ENCODE results near the gene CCDC170. TPM values are rescaled to one million over a fixed set of nuclear protein-coding genes. Genes with fewer than 3 reads are reported as not detected.

The CCDC170 gene
- total and polyA plus RNA-seq, 4 donors = 0.37 to 0.59 (median 0.45) TPM

- no peak overlapping the region for H3K9ac ChIP-seq (ENCODE audit: low read depth in 1 of 2, low read length in 2 of 2)
- no peak overlapping the region for H3K4me3 ChIP-seq (ENCODE audit: low read depth in 1 of 3, low read length in 3 of 3)
- DNase-seq (ENCODE audit: low spot score) = no peak
- H3K27me3 ChIP-seq (ENCODE audit: control insufficient read depth in 4 of 4, insufficient read depth in 4 of 4, low read length in 3 of 4) = no peaks in the 10 kb centered on the region
- H3K27ac ChIP-seq (ENCODE audit: low read depth in 1 of 2, low read length in 2 of 2) = no peak overlapping the region
- no peaks in the 10 kb centered on the region for H3K36me3 ChIP-seq (ENCODE audit: control insufficient read depth in 4 of 4, insufficient read depth in 3 of 4, low read depth in 1 of 4, low read length in 3 of 4)
- no peaks in the 10 kb centered on the region for H3K4me1 ChIP-seq (ENCODE audit: control insufficient read depth in 4 of 4, insufficient read depth in 4 of 4, low read length in 3 of 4)
- TF ChIP-seq MAX (IDR thresholded peaks at IDR 0.05) (no peak), RXRA (IDR thresholded peaks at IDR 0.05) (no peak)
- peaks cover 0 to 7% (median 4%) of the 10 kb centered on the region in 4 donors for H3K9me3 ChIP-seq (ENCODE audit: control insufficient read depth in 4 of 4, low read length in 3 of 4)
Measured at GRCh38 chr6:151537556-151537955, 43.7 kb downstream of the CCDC170 start.

GRCh38 chr6:151539506-151540268 lies 45.9 kb downstream of the CCDC170 start:
- no peak overlapping the region for H3K9ac ChIP-seq (ENCODE audit: low read depth in 1 of 2, low read length in 2 of 2)
- DNase-seq (ENCODE audit: low spot score) = no peak
- H3K36me3 ChIP-seq (ENCODE audit: control insufficient read depth in 4 of 4, insufficient read depth in 3 of 4, low read depth in 1 of 4, low read length in 3 of 4) = no peaks in the 10 kb centered on the region
- no peak overlapping the region for H3K27ac ChIP-seq (ENCODE audit: low read depth in 1 of 2, low read length in 2 of 2)
- no peak overlapping the region for H3K4me3 ChIP-seq (ENCODE audit: low read depth in 1 of 3, low read length in 3 of 3)
- peaks cover 0 to 7% (median 4%) of the 10 kb centered on the region in 4 donors for H3K9me3 ChIP-seq (ENCODE audit: control insufficient read depth in 4 of 4, low read length in 3 of 4)
- H3K27me3 ChIP-seq (ENCODE audit: control insufficient read depth in 4 of 4, insufficient read depth in 4 of 4, low read length in 3 of 4) = no peaks in the 10 kb centered on the region
- TF ChIP-seq RXRA (IDR thresholded peaks at IDR 0.05) (no peak), EGR1 (IDR thresholded peaks at IDR 0.05; ENCODE audit: low read depth in 2 of 2) (no peak), GABPA (IDR thresholded peaks at IDR 0.05 in 1 of 2, conservative IDR thresholded peaks at IDR 0.05 in 1 of 2) (no peak), HNF4A (conservative IDR thresholded peaks at IDR 0.05) (no peak), ATF3 (IDR thresholded peaks at IDR 0.05) (no peak), TAF1 (conservative IDR thresholded peaks at IDR 0.05) (no peak), CTCF (IDR thresholded peaks at IDR 0.05; ENCODE audit: low read depth, low read length, missing input control) (no peak), FOXA1 (IDR thresholded peaks at IDR 0.05) (no peak), REST (IDR thresholded peaks at IDR 0.05) (no peak), MAX (IDR thresholded peaks at IDR 0.05) (no peak), NR2F2 (IDR thresholded peaks at IDR 0.05) (no peak)
- H3K4me1 ChIP-seq (ENCODE audit: control insufficient read depth in 4 of 4, insufficient read depth in 4 of 4, low read length in 3 of 4) = no peaks in the 10 kb centered on the region
- WGBS = 54% methylated on average over 1 of the region's 1 CpG
